Endothelial cell of umbilical vein (primary cell): ENCODE results near the gene HOXD4. TPM values are rescaled to one million over a fixed set of nuclear protein-coding genes. Genes with fewer than 3 reads are reported as not detected.

Experiments used
- BruUV-seq: library from RNA; stranded (reverse); fragments of 400-500 nt; replicated peaks from 2 replicates; lab custom pipeline; 2021; lab: Mats Ljungman, UMichigan
- CTCF ChIA-PET: fragments of 300-600, 350-600 bp; sonication (Branson Sonifier 250); formaldehyde crosslinking; loops from one replicate; lab custom pipeline; 2021; ENCODE audit warnings: antibody characterized with exemption, inconsistent platforms; lab: Charles Lee
- POLR2A ChIA-PET: fragments of 300-600, 350-600 bp; sonication (Branson Sonifier 250); formaldehyde crosslinking; loops from one replicate; lab custom pipeline; 2021; ENCODE audit warnings: antibody characterized with exemption, inconsistent platforms; lab: Charles Lee
- DNase-seq: peaks from one replicate; pipeline ENCODE4 v3.0.0-alpha.2; 2011; ENCODE audit warnings: low read depth, low spot score
- FAIRE-seq: peaks from 2 replicates; lab custom pipeline; 2011; peaks lifted over from hg19 to GRCh38; lab: Jason Lieb, UNC
- H2AFZ ChIP-seq: 2 replicates; pipeline ENCODE4 v1.6.0; 2012; ENCODE audit warnings: low read depth, low read length, control low read depth, inconsistent platforms
- H3K27ac ChIP-seq: 2 replicates; pipeline ENCODE4 v1.5.1; 2011; ENCODE audit warnings: low read depth, mild to moderate bottlenecking, control low read depth, low read length, moderate library complexity; ENCODE audit not compliant: insufficient read depth
- H3K27me3 ChIP-seq, 2 experiments: 2 replicates each; pipeline versions ENCODE4 v1.6.0 to v1.6.1; 2011; ENCODE audit warnings: low read length in 2 of 2, mixed read lengths in 1 of 2; ENCODE audit not compliant: control insufficient read depth in 2 of 2, insufficient read depth in 2 of 2
- H3K36me3 ChIP-seq, 2 experiments: 2 replicates in 1 of 2; 3 replicates in 1 of 2; pipeline ENCODE4 v1.5.1; 2011; ENCODE audit warnings: low read length in 2 of 2, mild to moderate bottlenecking in 1 of 2, moderate library complexity in 1 of 2; ENCODE audit not compliant: control insufficient read depth in 2 of 2, insufficient read depth in 2 of 2; ENCODE audit errors: extremely low read depth in 1 of 2
- H3K4me1 ChIP-seq: 3 replicates; pipeline ENCODE4 v1.5.1; 2011; ENCODE audit warnings: mild to moderate bottlenecking, low read length; ENCODE audit not compliant: control insufficient read depth, insufficient read depth; ENCODE audit errors: extremely low read depth
- H3K4me2 ChIP-seq: 2 replicates; pipeline ENCODE4 v1.6.1; 2011; ENCODE audit warnings: low read length, control low read depth, mixed read lengths; ENCODE audit not compliant: insufficient read depth
- H3K4me3 ChIP-seq, 3 experiments: fragments of 200-600 bp in 1 of 3; sonication (generic), shearing (Covaris generic) in 1 of 3; replicated peaks in 1 of 3; 2 replicates each; pipeline ENCODE4 v1.5.1; 2011 to 2016; ENCODE audit warnings: control low read depth in 3 of 3, low read length in 3 of 3, mild to moderate bottlenecking in 2 of 3, inconsistent platforms in 1 of 3, low read depth in 1 of 3, moderate library complexity in 1 of 3; ENCODE audit not compliant: insufficient read depth in 1 of 3
- H3K79me2 ChIP-seq: 2 replicates; pipeline ENCODE4 v1.6.0; 2012; ENCODE audit warnings: low read length, inconsistent platforms; ENCODE audit not compliant: control insufficient read depth, insufficient read depth
- H3K9ac ChIP-seq: replicated peaks from 2 replicates; pipeline ENCODE3; 2011; ENCODE audit warnings: low read length, control low read depth; ENCODE audit not compliant: insufficient read depth; ENCODE audit errors: extremely low read depth
- H3K9me1 ChIP-seq: replicated peaks from 3 replicates; pipeline ENCODE4 v1.6.0; 2011; ENCODE audit warnings: mild to moderate bottlenecking, low read length; ENCODE audit not compliant: control insufficient read depth, insufficient read depth; ENCODE audit errors: extremely low read depth
- H3K9me3 ChIP-seq: replicated peaks from 2 replicates; pipeline ENCODE4 v1.5.1; 2012; ENCODE audit warnings: low read length, inconsistent platforms; ENCODE audit not compliant: control insufficient read depth, insufficient read depth
- H4K20me1 ChIP-seq: replicated peaks from 2 replicates; pipeline ENCODE3; 2011; ENCODE audit warnings: mild to moderate bottlenecking, low read length; ENCODE audit not compliant: control insufficient read depth, insufficient read depth; ENCODE audit errors: extremely low read depth
- EZH2 ChIP-seq: IDR thresholded peaks from 2 replicates; pipeline ENCODE4 v1.6.1; 2012; ENCODE audit warnings: borderline replicate concordance, low read depth, mild to moderate bottlenecking, moderate library complexity, low read length, inconsistent platforms; ENCODE audit not compliant: severe bottlenecking
- FOS ChIP-seq: IDR thresholded peaks from 2 replicates; pipeline ENCODE4 v1.6.1; 2011; ENCODE audit warnings: mild to moderate bottlenecking, low read length, moderate library complexity, borderline replicate concordance; ENCODE audit not compliant: insufficient read depth
- GATA2 ChIP-seq: IDR thresholded peaks from 2 replicates; pipeline ENCODE4 v1.7.0; 2011; ENCODE audit warnings: low read depth, mild to moderate bottlenecking, moderate library complexity, mixed read lengths, low read length; ENCODE audit not compliant: insufficient read length, insufficient read depth
- JUN ChIP-seq: IDR thresholded peaks from 2 replicates; pipeline ENCODE4 v1.6.1; 2011; ENCODE audit warnings: borderline replicate concordance, low read depth; ENCODE audit not compliant: insufficient read length, insufficient read depth
- MAX ChIP-seq: IDR thresholded peaks from 2 replicates; pipeline ENCODE4 v1.6.1; 2011; ENCODE audit not compliant: insufficient read depth, insufficient read length
- MYC ChIP-seq: IDR thresholded peaks from one replicate; pipeline ENCODE4 v1.6.1; 2011; ENCODE audit warnings: mild to moderate bottlenecking, low read depth, low read length
- POLR2A ChIP-seq: IDR thresholded peaks from 2 replicates; pipeline ENCODE4 v1.6.1; 2012; ENCODE audit warnings: low read depth, mild to moderate bottlenecking, control low read depth, low read length
- POLR2AphosphoS5 ChIP-seq: IDR thresholded peaks from 2 replicates; pipeline ENCODE4 v1.6.1; 2012; ENCODE audit warnings: low read depth, mild to moderate bottlenecking, control low read depth, low read length, moderate library complexity; ENCODE audit not compliant: insufficient read depth
- dilution Hi-C: fragments of 300-500 bp; cut with MboI; formaldehyde crosslinking; loops from one replicate; pipeline ENCODE4 v1.15.0; 2019; ENCODE audit warnings: low sequenced_read_pairs; ENCODE audit not compliant: extremely low pct_ligation_motif_present
- intact Hi-C: fragments of 100-400 bp; cut with micrococcal nuclease; formaldehyde crosslinking; loops from one replicate; pipeline ENCODE4 v1.10.0; 2022
- polyA plus RNA-seq, 4 experiments: library from polyadenylated mRNA; depleted of rRNA in 3 of 4; stranded (reverse) in 3 of 4; unstranded in 1 of 4; fragments of >200 nt; gene quantifications; 2 replicates each; pipeline versions ENCODE4 v1.2.1 to v1.2.3, GENCODE V29; 2011 to 2012; ENCODE audit warnings: missing spikeins in 1 of 4
- total RNA-seq: library from RNA; stranded (reverse); gene quantifications from 2 replicates; pipeline ENCODE4 v1.2.3, GENCODE V29; 2021
- TF ChIP-seq, protein P1 (sequence below), 2 donors: IDR thresholded peaks; 1 replicate in 1 of 2; 2 replicates in 1 of 2; pipeline ENCODE4 v1.5.1; 2011; ENCODE audit warnings: low read length in 2 of 2, mild to moderate bottlenecking in 2 of 2, moderate library complexity in 2 of 2, control low read depth in 1 of 2, inconsistent platforms in 1 of 2, low read depth in 1 of 2; ENCODE audit not compliant: insufficient read depth in 1 of 2; ENCODE audit errors: extremely low read depth in 1 of 2

The HOXD4 gene
- total and polyA plus RNA-seq, 2 donors (not counting 3 experiments of a cell fraction or from before 2014, with no cell fraction given), result 7.6 to 13.7 TPM

DNA sequence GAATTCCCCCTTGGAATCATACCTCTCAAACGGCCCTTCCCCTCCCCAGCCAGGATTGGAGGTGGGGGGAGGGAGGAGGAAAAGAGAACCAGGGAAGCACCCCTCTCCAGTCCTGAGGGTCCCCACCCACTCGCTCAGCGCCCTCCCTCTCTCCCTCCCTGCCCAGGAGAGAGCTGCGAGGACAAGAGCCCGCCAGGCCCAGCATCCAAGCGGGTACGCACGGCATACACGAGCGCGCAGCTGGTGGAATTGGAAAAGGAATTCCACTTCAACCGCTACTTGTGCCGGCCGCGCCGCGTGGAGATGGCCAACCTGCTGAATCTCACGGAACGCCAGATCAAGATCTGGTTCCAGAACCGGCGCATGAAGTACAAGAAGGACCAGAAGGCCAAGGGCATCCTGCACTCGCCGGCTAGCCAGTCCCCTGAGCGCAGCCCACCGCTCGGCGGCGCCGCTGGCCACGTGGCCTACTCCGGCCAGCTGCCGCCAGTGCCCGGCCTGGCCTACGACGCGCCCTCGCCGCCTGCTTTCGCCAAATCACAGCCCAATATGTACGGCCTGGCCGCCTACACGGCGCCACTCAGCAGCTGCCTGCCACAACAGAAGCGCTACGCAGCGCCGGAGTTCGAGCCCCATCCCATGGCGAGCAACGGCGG lies 20.1 kb downstream of the HOXD4 start:
- dilution Hi-C loops, result no loop called here
- FAIRE-seq, result no peak
- intact Hi-C loops, result no loop called here
- Histone ChIP-seq H3K9ac (no peak overlapping the region), H3K4me2 (no peak overlapping the region), H2AFZ (no peak overlapping the region), H3K36me3 (no peaks in the 10 kb centered on the region), H3K27ac (no peak overlapping the region), H3K9me3 (no peaks in the 10 kb centered on the region), H3K79me2 (no peaks in the 10 kb centered on the region), H4K20me1 (no peaks in the 10 kb centered on the region), H3K4me1 (no peaks in the 10 kb centered on the region), H3K9me1 (no peaks in the 10 kb centered on the region), H3K4me3 (no peak overlapping the region), H3K27me3 (no peaks in the 10 kb centered on the region)
- BruUV-seq, result no TSS peak
- POLR2A ChIA-PET, result no interaction called here
- CTCF ChIA-PET, result interaction anchor here (1.1 to 1.8 kb wide), 2 partner anchors 9 to 383 kb away, joined by 4 to 5 read pairs; no protein-coding TSS in a partner anchor
- TF ChIP-seq EZH2, result no peak
- no peak for TF ChIP-seq FOS
- no peak for TF ChIP-seq MAX
- TF ChIP-seq POLR2AphosphoS5, result no peak
- TF ChIP-seq GATA2, result no peak
- TF ChIP-seq JUN, result no peak
- no peak for TF ChIP-seq MYC
- no peak for TF ChIP-seq POLR2A
- TF ChIP-seq, protein P1, sequence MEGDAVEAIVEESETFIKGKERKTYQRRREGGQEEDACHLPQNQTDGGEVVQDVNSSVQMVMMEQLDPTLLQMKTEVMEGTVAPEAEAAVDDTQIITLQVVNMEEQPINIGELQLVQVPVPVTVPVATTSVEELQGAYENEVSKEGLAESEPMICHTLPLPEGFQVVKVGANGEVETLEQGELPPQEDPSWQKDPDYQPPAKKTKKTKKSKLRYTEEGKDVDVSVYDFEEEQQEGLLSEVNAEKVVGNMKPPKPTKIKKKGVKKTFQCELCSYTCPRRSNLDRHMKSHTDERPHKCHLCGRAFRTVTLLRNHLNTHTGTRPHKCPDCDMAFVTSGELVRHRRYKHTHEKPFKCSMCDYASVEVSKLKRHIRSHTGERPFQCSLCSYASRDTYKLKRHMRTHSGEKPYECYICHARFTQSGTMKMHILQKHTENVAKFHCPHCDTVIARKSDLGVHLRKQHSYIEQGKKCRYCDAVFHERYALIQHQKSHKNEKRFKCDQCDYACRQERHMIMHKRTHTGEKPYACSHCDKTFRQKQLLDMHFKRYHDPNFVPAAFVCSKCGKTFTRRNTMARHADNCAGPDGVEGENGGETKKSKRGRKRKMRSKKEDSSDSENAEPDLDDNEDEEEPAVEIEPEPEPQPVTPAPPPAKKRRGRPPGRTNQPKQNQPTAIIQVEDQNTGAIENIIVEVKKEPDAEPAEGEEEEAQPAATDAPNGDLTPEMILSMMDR (IDR thresholded peaks at IDR 0.05; ENCODE audit: extremely low read depth in 1 of 2, insufficient read depth in 1 of 2, low read depth in 1 of 2, low read length in 2 of 2), result no peak
- no peak for DNase-seq
